Measurements from ENCODE around the gene SMARCA2.

Gene SMARCA2

GRCh38 chr9:2157277-2158110 is 142.3 kb downstream of the SMARCA2 start:
- peak; percentile 54 for DNase-seq
- in situ Hi-C loops (cut with HindIII; ENCODE audit: low pct_ligation_motif_present, low pct_unique_long_range_greater_than_20kb, low sequenced_read_pairs): no loop called here

DNA sequence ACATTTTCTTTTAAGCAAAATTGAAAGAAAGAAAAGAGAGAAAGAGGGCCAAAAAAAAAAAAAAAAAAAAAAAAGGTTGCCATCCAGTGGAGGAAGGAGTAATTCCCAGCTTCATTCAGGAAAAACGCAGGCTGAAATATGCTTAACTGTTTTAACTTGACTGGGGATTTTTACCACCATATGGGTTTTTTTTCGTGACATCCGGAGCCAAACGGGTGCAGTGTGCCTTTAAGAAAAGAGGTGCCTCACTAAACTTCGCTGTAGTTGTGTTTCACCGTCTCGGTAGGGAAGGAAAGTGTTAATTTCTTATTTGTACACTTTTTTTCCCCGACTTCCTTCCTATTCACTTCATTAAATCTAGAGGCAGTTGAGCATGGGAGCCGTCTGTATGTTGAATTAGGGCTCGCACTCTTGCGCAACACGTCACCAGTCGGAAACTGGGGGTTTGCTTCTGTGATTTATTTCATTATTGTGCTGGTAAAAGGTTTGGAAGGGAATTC is 143.0 kb downstream of the SMARCA2 start:
- in situ Hi-C loops (cut with HindIII; ENCODE audit: low pct_ligation_motif_present, low pct_unique_long_range_greater_than_20kb, low sequenced_read_pairs): no loop called here
- DNase-seq: peak; percentile 72

DNA sequence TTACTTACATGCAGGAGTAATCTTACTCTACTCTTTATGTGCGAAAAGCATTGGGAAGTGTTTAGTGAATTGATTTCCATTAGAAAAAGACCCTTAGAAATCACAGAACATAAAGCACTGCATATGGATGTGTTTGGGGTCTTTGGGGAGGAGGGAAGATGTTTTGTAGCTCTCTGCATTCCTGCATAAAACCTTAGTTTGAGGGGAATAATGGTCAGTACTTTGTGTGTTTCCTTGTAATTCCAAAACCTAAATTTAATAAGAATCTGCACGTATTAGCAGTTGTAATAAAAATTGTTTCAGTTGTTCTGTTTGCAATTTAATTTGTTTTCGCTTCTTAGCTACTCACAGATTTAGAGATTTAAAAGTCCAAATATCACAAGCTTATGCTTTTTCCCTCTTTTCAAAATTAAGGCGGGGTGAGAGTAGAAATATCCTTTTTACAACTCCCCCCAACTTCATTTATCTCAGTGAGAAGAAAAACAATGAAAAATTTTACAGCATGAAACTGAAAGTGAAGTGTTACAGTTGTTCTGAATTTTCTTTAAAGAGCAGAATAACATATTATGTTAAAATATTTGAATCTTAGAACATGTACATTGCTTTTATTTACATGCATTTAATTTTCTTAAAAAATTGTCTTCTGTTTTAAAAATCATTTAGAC is 143.8 kb downstream of the SMARCA2 start:
- in situ Hi-C loops (cut with HindIII; ENCODE audit: low pct_ligation_motif_present, low pct_unique_long_range_greater_than_20kb, low sequenced_read_pairs): no loop called here
- DNase-seq: no peak

GRCh38 chr9:2159521-2160454 is 144.6 kb downstream of the SMARCA2 start:
- in situ Hi-C loops (cut with HindIII; ENCODE audit: low pct_ligation_motif_present, low pct_unique_long_range_greater_than_20kb, low sequenced_read_pairs): no loop called here
- DNase-seq: no peak

DNA sequence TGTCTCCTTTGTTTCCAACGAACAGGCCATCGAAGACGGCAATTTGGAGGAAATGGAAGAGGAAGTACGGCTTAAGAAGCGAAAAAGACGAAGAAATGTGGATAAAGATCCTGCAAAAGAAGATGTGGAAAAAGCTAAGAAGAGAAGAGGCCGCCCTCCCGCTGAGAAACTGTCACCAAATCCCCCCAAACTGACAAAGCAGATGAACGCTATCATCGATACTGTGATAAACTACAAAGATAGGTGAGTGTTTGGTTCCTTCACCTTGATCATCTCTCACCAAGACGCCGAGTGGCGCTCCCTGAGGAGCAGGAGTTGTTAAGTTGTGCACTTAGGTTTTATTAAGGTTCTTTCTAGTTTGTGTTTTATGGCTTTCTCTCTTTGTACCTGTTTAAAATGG is 146.5 kb downstream of the SMARCA2 start:
- in situ Hi-C loops (cut with HindIII; ENCODE audit: low pct_ligation_motif_present, low pct_unique_long_range_greater_than_20kb, low sequenced_read_pairs): no loop called here
- DNase-seq: no peak

- in situ Hi-C loops (cut with HindIII; ENCODE audit: low pct_ligation_motif_present, low pct_unique_long_range_greater_than_20kb, low sequenced_read_pairs): no loop called here
- DNase-seq: peak; percentile 52
Observed at GRCh38 chr9:2163231-2163885, 148.2 kb downstream of the SMARCA2 start.

DNA sequence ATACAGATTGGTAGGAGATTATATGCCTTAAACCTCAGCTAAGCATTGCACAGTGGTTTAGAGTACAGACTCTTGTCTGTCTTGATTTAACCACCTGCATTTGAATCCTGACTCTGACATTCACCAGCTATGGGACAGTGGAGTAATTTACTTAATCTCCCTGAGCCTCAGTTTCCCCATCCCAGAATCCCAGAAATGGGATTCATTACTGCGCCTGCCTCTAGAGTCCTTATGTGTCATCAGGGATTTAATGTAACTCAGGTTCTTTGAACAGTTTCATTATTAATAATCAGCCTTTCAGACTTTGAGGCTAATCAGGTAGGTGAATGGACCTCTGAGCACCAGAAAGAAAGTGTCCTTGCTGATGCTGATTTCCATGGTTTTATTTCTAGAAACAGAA is 149.1 kb downstream of the SMARCA2 start:
- DNase-seq: no peak
- in situ Hi-C loops (cut with HindIII; ENCODE audit: low pct_ligation_motif_present, low pct_unique_long_range_greater_than_20kb, low sequenced_read_pairs): no loop called here

GRCh38 chr9:2166203-2166602 is 151.1 kb downstream of the SMARCA2 start:
- no peak for DNase-seq
- in situ Hi-C loops (cut with HindIII; ENCODE audit: low pct_ligation_motif_present, low pct_unique_long_range_greater_than_20kb, low sequenced_read_pairs): no loop called here

DNA sequence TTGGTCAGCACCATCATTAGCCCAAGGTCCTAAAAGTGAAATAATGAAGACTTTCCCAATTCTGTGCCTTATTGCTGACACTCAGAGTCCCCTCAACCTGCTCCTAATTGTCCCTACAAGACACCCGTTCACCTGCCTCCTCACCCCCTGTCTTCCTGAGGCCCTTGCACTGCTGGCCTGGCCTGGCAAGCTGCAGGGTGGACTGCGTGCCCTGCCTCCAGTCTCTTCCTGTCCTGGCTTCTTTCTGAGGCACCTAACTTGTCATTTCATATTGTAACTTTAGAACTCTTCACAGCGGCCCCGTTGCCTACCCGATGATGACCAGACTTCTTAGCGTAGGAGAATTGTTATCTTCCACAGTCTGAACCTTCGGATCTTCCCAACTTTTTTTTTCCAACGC is 153.9 kb downstream of the SMARCA2 start:
- in situ Hi-C loops (cut with HindIII; ENCODE audit: low pct_ligation_motif_present, low pct_unique_long_range_greater_than_20kb, low sequenced_read_pairs): no loop called here
- no peak for DNase-seq

- no peak for DNase-seq
- in situ Hi-C loops (cut with HindIII; ENCODE audit: low pct_ligation_motif_present, low pct_unique_long_range_greater_than_20kb, low sequenced_read_pairs): no loop called here
Observed at GRCh38 chr9:2170722-2171121, 155.6 kb downstream of the SMARCA2 start.

GRCh38 chr9:2173170-2173569 is 158.0 kb downstream of the SMARCA2 start:
- in situ Hi-C loops (cut with HindIII; ENCODE audit: low pct_ligation_motif_present, low pct_unique_long_range_greater_than_20kb, low sequenced_read_pairs): no loop called here
- no peak for DNase-seq

- in situ Hi-C loops (cut with HindIII; ENCODE audit: low pct_ligation_motif_present, low pct_unique_long_range_greater_than_20kb, low sequenced_read_pairs): no loop called here
- no peak for DNase-seq
Observed at GRCh38 chr9:2173861-2174260, 158.7 kb downstream of the SMARCA2 start.

- DNase-seq: no peak
- in situ Hi-C loops (cut with HindIII; ENCODE audit: low pct_ligation_motif_present, low pct_unique_long_range_greater_than_20kb, low sequenced_read_pairs): no loop called here
Observed at GRCh38 chr9:2174306-2174705, 159.2 kb downstream of the SMARCA2 start.

GRCh38 chr9:2174911-2175310 is 159.8 kb downstream of the SMARCA2 start:
- DNase-seq: no peak
- in situ Hi-C loops (cut with HindIII; ENCODE audit: low pct_ligation_motif_present, low pct_unique_long_range_greater_than_20kb, low sequenced_read_pairs): no loop called here

GRCh38 chr9:2177121-2177520 is 162.0 kb downstream of the SMARCA2 start:
- DNase-seq: no peak
- in situ Hi-C loops (cut with HindIII; ENCODE audit: low pct_ligation_motif_present, low pct_unique_long_range_greater_than_20kb, low sequenced_read_pairs): no loop called here

DNA sequence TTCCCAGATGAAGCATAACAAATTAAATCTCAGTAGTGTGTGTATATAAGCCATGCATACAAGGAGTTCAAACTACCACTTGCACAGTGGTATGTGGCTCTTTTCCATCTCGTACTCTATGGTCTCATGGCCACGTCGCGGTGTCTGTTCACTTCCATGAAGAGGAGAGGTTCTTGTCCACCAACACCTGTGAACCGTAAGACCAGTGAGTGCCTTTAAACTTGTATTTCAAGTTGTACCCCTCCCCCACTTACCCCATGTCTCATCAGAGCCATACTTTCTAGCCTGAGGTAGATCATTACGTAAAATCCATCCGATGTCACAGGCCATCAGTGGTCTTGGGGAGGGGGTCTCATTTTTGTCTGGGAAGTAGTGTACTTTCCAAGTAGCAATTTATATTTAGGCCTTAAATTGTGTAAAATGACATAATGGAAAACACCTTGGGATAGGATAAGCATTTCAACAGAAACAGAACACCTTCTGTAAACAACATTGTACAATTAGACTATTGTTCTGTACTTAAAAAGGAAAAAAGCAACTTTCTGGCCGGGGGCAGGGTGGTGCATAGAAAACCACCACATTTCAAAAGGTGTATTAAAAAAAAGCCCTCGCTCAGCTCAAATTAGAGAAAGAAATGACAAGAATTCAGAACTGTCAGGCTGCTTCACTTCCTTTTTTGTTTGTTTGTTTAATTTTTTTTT is 163.0 kb downstream of the SMARCA2 start:
- DNase-seq: no peak
- in situ Hi-C loops (cut with HindIII; ENCODE audit: low pct_ligation_motif_present, low pct_unique_long_range_greater_than_20kb, low sequenced_read_pairs): no loop called here

- DNase-seq: no peak
- in situ Hi-C loops (cut with HindIII; ENCODE audit: low pct_ligation_motif_present, low pct_unique_long_range_greater_than_20kb, low sequenced_read_pairs): no loop called here
Observed at GRCh38 chr9:2179567-2179966, 164.4 kb downstream of the SMARCA2 start.

DNA sequence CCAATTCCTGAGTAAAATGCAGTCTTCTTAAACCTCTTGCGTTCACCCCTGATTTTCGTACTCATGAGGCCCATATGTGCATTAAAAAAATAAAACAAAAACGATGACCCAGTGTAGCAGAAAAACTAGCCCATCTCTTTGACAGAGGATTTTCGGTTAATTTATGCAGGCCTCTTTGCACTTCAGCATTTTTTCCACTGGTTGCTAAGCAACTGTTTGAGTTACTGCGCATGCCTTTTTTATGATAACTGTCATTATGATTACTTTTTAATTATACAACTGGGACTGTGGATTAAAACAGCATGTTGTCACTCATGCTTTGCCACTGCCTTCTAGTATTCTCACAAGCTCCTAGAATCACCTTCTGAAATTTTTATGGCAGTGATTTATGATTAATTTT is 165.0 kb downstream of the SMARCA2 start:
- in situ Hi-C loops (cut with HindIII; ENCODE audit: low pct_ligation_motif_present, low pct_unique_long_range_greater_than_20kb, low sequenced_read_pairs): no loop called here
- no peak for DNase-seq

Data from ACHN (cell line).